Measurements from ENCODE around the gene ZNHIT1. TPM values are rescaled to one million over a fixed set of nuclear protein-coding genes. Genes with fewer than 3 reads are reported as not detected.

Gene ZNHIT1
- total RNA-seq, 1 donor from 2014 or later: 55.4 TPM

GRCh38 chr7:101180130-101180755 lies 37.7 kb upstream of the ZNHIT1 start, which contains the start of gene NAT16:
TSS of gene NAT16 (minus strand) at chr7:101180293. CDS start at chr7:101174807, 5,486 bp downstream.
- DNase-seq: no peak
- H3K27me3 ChIP-seq (ENCODE audit: low read depth): peaks cover 79% of the 10 kb centered on the region
- H3K27ac ChIP-seq: no peak within 1 kb of the TSS
- no peak for TF ChIP-seq CTCF (IDR thresholded peaks at IDR 0.05)
- no peak for ATAC-seq
- no peaks in the 10 kb centered on the region for H3K9me3 ChIP-seq
- H3K4me1 ChIP-seq: peaks cover 7% of the 10 kb centered on the region
- intact Hi-C loops (cut with DNase I): no loop called here
- no peak within 1 kb of the TSS for H3K4me3 ChIP-seq
- no peaks in the 10 kb centered on the region for H3K36me3 ChIP-seq

- ATAC-seq: no peak
- Histone ChIP-seq H3K36me3 (no peaks in the 10 kb centered on the region), H3K27ac (no peak overlapping the region), H3K27me3 (ENCODE audit: low read depth) (peaks cover 34% of the 10 kb centered on the region), H3K9me3 (no peaks in the 10 kb centered on the region), H3K4me1 (peaks cover under 1% of the 10 kb centered on the region), H3K4me3 (no peak overlapping the region)
- DNase-seq: no peak
- no peak for TF ChIP-seq CTCF (IDR thresholded peaks at IDR 0.05)
- intact Hi-C loops (cut with DNase I): no loop called here
Observed at GRCh38 chr7:101185258-101185839, 32.6 kb upstream of the ZNHIT1 start.

GRCh38 chr7:101186194-101186593 lies 31.8 kb upstream of the ZNHIT1 start:
- DNase-seq (no peak), ATAC-seq (no peak)
- Histone ChIP-seq H3K27ac (no peak overlapping the region), H3K4me1 (no peaks in the 10 kb centered on the region), H3K4me3 (no peak overlapping the region), H3K9me3 (no peaks in the 10 kb centered on the region), H3K36me3 (no peaks in the 10 kb centered on the region), H3K27me3 (ENCODE audit: low read depth) (peaks cover 26% of the 10 kb centered on the region)
- no peak for TF ChIP-seq CTCF (IDR thresholded peaks at IDR 0.05)
- intact Hi-C loops (cut with DNase I): no loop called here

- Histone ChIP-seq H3K4me1 (no peaks in the 10 kb centered on the region), H3K36me3 (no peaks in the 10 kb centered on the region), H3K9me3 (no peaks in the 10 kb centered on the region), H3K4me3 (no peak overlapping the region), H3K27ac (no peak overlapping the region), H3K27me3 (ENCODE audit: low read depth) (peaks cover 21% of the 10 kb centered on the region)
- intact Hi-C loops (cut with DNase I): no loop called here
- no peak for DNase-seq
- no peak for TF ChIP-seq CTCF (IDR thresholded peaks at IDR 0.05)
- ATAC-seq: no peak
Observed at GRCh38 chr7:101186844-101187428, 31.0 kb upstream of the ZNHIT1 start.

DNA sequence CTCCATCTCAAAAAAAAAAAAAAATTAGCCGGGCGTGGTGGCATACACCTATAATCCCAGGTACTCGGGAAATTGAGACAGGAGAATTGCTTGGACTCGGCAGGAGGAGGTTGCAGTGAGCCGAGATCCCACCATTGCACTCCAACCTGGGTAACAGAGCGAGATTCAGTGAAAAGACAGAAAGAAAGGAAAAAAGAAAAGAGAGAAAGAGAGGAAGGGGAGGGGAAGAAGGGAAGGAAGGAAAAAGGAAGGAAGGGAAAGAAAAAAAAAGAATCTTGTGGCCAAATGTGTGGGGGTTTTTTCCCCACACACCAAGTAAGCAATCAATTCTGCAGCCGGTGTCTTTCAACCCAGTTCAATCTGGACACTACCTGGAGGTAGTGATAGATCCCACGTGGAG lies 28.9 kb upstream of the ZNHIT1 start:
- peaks cover 14% of the 10 kb centered on the region for H3K27me3 ChIP-seq (ENCODE audit: low read depth)
- H3K4me3 ChIP-seq: no peak overlapping the region
- DNase-seq (no peak), ATAC-seq (no peak)
- no peaks in the 10 kb centered on the region for H3K36me3 ChIP-seq
- intact Hi-C loops (cut with DNase I): no loop called here
- H3K9me3 ChIP-seq: no peaks in the 10 kb centered on the region
- no peak overlapping the region for H3K27ac ChIP-seq
- no peak for TF ChIP-seq CTCF (IDR thresholded peaks at IDR 0.05)
- no peaks in the 10 kb centered on the region for H3K4me1 ChIP-seq

Measured in lower lobe of right lung (tissue), 2 donors.